ENCODE measurements around the gene PDGFA.

PDGFA gene

DNA sequence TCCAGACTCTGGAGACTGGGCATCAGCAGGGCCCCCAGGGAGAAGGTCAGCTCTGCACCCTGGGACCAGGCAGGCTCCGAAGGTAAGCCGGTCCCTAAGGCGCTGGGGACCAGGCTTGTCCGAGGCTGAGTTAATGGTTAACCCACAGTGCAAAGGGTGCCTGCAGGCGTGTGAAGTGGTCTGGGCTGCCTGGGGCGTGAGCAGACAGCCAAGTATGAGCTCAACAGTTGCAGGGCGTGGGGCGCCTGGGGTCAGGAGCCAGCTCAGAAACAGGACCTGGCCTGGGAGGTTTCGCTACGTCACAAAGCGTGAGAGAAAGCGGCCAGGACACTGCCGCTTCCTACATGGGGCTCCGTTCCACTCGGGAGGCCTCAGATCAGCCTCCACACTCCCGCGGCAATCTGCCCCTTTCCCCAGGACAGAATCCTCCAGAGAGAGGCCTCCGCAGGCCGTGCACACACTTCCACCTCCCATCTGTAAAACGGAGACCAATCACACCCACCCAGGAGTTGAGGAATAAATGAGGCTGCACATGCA is 16.0 kb downstream of the PDGFA start:
- DNase-seq, result no peak

DNA sequence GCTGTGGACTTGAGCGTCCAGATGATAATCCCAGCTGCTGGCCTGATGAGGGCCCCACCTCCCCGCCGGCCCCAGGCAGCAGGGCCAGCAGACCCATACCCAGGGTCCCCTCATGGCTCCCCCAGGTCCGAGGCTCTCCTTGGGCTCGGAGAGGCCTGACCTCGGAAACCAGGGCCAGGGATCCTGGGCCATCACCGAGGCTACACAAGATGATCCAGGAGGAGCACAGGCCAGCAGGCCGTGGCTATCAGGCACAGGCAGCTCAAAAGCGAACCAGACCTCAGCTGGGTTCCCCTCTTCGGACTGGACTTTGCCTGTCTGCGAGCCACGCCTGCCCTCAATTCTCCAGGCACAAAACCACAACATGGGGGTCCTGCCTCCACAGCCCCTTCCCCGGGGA is 17.4 kb downstream of the PDGFA start:
- DNase-seq, result no peak

DNA sequence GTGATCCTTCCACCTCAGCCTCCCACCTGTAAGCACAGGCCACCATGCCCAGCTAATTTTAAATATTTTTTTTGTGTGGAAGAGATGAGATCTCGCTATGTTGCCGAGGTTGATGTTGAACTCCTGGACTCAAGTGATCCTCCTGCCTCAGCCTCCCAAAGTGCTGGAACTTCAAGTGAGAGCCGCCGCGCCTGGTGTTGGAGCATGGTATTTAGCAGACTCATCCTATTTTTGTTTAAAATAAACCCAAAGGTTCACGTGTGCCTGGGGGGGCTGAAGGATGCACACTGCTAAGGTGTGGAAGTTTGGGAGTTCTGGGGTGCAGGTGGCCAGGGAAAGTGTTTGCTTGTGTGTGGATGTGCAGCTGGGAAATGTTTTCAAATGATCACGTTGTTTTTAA is 18.1 kb downstream of the PDGFA start:
- DNase-seq, result no peak

DNA sequence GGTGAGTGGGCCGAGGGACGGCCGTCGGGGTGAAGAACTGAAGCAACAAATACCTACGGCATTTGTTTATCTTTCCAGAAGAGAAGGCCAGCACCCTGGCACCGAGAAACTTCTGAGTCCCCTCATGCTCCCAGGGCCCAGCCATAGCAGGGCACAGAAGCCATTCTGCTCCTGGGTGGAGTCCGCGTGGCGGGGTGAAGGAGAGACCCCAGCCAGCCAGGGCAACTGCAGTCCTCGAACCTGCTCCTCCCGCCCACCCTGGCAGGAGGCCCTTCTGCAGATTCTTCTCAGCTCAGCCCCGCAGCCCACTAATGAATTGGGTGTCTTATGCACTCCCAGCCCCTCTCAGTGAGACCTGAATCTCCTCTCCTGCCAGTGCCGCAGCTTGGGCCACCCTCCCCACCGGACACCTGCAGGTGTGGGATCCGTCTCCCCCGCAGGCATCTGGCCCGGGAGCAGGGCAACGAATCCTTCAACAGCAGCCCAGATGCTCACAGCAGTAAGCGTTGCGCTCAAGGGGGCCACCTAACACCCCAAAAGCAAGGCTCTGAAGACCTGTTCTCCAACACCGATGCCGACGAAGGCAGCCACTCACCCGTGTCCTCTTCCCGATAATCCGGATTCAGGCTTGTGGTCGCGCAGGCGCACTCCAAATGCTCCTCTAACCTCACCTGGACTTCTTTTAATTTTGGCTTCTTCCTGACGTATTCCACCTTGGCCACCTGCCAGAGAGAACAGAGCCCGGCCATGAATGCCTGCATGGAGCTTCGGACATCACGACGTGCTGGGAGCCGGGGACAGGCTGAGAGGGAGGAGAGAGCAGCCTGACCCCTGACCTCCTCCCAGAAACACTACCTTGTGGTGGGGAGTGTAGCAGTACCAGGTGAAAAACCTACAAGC is 18.9 kb downstream of the PDGFA start:
- DNase-seq, result no peak

DNA sequence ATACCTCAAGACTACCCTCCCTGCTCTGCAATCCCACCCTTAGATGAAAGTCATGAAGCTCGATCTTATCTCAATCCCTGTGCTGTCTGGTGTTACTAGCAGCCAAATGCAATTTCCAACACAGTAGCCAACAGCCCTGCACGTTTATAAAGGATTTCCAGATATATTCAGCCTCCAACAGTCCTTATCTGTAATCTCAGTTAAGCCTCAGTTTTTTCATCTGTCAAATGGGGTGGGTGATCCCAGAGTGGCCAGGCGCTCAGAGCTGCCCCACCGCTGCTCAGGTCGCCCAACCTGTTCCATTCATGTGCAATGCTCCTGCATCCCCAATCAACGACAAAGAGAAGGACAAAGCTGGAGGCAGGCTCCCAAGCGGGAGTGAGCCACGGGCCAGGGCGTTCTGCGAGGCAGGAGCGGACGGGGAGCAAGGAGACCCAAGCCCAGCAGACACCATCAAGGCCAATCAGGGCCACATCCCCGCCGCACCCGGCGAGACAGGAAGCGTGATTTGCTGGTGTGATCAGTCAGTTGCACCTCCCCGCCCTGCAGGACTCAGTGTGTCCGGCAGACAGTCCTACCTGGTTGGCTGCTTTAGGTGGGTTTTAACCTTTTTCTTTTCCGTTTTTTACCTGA is 19.7 kb downstream of the PDGFA start:
- DNase-seq, result no peak

DNA sequence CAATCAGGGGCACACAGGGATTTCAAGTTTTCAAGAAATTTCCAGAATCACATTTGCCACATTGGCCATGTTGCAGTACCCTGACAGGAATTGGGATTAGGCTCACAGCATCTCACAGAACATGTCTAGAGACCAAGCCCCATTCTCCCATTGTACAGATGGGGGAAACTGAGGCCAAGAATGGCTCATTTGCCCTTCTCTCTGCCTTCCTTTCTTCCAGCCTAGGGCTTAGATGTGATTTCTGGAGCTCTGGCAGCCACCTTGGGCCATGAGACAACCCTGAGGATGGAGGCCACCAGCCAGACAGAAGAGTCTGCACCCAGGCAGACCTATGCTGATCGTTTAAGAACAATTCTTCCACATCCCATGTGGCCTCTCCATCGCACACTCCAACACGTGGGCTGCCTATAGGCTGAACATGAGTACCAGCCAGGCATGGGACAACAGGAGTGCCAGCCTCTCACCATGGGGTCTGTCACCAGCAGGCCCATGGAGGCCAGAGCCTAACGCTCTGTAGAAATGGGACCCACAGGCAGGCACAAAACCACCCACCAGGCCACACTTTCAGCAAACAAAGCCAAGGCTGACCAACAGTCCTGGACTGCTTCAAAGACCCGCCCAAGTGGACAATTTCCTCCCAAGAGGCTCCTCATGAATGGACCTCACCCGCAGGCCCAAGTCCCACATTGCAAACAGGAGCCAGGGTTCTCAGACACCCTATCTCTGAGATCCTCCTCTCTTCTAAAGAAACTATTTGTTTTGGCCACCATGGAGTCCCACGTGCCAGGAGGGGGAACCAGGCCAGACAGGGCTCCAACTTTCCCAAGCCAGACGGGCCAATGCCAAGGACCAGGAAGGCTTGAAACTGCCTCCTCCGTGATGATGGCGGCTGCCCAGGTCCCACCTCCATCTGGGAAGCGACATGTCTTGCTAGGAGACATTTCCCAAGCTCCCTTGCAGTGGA is 20.7 kb downstream of the PDGFA start:
- no peak for DNase-seq

DNA sequence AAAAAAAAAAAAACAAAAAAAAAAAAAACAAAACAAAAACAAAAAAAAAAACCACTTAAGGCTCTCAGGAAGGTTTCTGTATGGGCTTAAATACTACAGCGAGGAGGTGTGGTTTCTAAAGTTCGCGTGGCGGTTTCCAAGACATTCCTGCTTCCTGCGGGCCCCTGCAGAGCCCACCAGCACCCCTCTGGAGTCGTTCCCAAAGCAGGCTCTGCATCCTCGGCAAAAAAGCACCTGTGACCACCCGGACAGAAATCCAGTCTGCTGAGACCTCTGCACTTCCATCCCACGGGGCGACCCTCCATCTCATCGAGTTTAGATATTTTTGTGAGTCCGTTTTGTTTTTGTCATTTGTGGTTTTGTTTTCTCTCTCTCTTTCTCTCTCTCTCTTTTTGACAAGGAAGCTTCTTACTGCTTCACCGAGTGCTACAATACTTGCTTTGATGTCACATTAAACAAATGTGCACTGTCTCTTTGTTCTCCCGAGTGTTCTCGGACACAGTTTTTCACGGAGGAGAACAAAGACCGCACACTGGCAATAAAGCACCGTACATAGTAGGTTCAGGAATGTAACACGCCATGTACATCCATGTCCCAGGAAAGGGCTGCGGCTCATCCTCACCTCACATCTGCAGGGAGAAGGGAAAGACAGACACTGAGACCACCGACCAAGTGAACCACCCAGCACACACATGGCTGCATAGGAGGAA is 21.5 kb downstream of the PDGFA start:
- no peak for DNase-seq

DNA sequence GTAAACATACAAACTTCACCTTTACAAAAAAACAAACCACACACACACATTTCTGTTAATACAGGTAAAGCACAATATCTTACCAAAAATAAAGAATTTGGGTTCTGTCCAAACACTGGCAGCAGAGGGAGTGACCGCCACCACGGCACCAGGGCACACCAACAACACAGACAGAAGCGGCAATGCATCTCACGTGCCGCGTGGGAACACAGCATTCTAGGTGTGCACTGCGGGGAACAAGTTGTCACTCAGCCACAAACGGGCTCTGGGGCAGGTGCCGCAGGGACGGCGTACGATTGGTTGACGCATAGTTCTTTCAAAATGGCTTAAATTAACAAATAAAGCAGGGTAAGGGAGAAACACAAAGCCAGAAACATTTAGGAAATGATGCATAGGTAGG is 22.3 kb downstream of the PDGFA start:
- DNase-seq, result no peak

DNA sequence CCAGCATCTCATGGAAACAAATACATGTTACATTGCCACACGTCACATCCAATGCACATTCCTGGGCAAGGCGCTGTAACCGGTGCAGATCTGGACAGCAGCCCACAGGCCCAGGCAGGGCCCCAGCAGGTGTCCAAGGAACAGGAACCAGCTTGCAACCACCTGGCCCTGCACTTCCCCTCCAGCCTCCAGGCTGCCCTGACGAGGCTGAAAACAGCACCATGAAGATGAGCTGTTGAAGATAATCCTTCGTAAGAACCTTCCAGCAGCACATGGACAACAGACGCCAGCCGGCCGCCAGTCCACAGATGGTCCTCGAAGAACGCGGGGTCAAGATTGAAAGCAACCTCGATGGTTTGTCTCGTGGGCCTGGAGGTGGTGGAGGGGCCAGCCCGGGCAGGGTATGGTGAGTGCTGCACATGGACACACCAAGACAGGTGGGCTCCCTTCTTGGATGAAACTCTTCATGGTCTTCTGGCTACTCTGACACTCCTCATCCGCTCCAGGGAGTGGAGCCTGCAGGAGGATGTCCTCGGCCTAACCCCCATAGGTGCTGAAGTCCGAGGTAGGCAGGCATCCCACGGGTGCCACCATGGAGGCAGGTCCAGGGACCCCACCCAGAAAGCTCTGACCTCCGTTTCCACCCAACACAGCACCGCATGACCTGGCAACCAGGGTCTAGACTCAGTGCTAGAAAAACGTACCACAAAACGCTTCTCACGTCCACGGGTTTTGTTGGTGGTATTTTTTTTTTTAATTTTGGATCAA is 22.9 kb downstream of the PDGFA start:
- DNase-seq, result no peak

DNA sequence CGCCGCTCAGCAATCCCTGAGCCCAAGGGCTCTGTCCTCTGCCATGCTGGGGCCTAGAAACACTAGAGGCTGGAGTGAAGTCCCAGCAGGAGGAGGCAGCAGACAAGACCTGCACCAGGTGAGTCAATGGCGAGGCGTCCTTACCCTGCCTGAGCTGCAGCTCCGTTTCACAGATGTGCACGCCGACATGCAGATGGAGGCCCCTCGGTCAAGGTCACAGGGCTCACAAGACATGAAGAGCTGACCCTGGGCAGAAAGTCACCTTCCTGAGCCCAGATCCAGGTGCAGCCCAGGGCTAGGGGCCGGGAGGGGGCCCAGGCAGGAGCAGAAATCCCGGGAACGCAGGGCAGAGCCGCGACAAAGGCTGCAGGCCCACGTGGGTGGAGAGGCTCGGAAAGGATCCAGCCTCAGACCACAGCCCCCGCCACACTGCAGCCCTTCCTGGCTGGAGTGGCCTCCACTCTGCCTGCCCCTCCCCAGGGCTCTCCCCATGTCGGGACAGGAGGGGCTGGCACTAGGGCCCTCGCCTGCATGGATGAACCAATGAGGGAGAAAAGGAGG is 23.8 kb downstream of the PDGFA start:
- DNase-seq, result no peak

DNA sequence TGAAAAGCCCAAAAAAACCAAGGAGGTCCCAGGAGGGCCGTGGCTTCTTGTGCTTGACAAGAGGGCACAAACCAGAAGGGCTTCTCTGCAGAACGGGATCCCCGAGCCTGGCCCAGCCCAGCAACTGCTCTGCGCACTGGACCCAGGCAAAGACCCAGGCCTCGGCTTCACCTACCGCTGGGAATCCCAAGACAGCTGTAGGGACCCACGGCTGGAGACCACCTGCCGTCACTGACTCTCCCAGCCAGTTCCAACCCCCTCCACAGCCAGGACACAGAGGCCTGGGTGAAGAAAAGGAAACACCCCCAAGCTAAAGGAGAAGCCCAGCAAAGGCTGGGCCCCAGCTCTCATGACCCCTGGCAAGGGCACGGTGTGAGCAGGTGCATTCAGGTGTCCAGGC is 24.3 kb downstream of the PDGFA start:
- no peak for DNase-seq

DNA sequence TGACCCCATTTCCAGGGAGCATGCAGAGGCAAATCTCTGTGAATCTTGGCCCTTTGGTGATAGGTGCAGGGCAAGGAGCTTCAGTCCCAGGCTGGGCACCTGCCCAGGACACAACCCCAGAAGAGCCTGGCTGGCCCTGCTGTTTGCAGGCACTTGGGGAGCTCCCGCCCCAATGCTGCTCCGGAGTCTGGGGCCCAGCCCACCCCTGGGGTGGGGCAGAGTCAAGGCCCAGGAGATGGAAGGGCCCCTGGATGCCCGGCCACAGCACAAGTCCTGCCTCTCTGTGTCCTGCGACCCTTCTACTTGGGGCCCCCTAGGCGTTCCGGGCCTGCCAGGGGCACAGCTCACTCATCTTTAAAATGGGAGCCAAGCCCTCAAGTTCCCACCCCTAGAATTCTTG is 24.7 kb downstream of the PDGFA start:
- no peak for DNase-seq

DNA sequence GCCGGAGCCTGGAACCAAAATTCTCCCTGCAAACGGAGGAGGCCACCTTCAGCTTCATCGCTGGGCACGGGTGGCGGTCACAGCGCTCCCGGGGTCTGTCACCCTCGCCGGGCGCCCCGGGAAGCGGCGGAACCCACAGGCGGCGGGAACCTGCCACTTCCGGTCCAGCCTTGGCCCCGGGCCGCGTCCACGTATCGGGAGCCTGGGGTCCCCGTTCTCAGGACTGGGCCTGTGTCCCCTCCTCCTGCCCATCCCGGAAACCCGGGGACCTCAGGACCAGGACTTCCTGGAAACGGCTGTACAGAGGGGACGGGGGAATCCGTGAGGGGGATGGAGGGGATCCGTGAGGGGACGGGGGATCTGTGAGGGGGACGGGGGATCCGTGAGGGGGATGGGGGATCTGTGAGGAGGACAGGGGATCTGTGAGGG is 25.4 kb downstream of the PDGFA start:
- DNase-seq, result no peak

DNA sequence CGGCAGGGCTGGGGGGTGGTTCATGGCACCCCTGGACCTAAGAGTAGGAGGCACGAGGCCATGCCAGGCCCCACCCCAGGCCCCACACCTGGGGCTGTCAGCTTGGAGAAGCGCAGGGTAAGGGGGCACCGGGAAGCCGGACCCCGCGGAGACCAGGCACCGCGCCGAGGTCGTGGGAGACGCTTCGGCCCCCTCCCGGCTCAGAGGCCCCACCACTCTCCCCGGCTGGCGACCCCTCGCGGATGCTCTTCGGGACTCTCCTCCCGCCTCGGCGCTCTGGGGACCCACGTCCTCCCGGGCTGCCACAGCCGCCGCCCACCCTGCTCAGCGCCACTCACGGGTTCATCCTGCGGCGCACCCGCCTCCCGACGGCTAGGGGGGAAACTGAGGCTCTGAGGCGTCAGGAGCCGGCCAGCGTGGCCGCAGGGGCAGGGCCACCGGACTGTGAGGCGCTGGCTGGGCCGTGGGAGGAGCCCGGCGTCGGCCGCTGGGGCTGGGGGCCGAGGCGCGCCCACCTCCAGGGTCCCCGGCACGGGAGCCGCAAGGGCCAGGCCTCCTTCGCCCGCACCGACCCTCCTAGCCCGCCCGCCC is 25.9 kb downstream of the PDGFA start:
- no peak for DNase-seq

DNA sequence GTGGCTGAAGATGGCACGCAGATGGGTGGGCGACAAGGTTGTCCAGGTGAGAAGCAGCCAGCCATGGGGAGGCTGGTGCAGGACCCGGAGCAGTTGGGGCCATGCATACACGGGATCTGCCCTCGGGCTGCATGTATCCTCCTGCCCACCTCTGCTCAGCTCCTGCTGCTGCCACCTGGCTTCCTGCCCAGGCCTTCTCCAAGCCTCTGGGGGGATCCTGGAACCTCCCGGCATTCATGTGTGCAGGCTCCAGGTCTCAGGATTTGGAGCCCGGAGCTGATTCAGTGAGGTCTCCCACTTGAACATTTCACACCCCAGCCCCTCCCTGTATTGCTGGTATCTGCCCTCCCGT is 27.0 kb downstream of the PDGFA start:
- DNase-seq, result no peak

DNA sequence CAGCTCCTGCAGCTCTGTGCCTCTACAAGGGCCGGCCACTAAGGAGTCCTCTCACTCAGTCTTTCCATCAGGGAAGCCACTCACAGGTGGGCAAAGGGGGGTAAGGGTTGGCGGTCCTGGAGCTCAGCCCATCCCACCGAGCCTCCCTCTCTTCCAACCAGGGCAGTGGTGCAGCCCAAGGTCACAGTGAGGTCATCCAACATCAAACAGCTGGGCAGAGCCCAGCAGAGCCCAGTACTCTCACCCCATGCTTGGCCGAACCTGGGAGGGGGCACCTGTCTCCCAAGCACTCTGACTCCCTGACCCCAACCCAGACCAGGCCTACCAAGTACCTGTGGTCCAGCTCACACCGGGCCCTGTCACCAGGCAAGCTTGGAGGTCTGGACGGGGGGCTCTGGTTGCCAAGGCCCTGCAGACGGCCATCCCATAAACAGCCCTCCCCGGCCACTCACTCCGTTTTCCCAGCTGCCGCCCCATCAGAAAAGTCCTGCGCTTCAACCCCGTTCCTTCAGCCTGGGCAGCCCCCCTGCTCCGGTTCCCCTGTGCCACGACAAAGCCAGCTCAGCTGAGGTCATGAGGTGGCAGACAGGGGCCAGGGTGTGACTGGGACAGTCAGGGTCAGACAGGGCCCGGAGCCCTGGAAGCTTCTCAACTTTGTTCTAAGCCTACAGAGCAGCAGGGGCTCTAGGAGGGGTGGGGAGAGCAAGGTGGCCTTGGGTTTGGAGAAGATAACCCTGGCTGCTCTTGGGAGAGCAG is 27.5 kb downstream of the PDGFA start:
- DNase-seq, result no peak

DNA sequence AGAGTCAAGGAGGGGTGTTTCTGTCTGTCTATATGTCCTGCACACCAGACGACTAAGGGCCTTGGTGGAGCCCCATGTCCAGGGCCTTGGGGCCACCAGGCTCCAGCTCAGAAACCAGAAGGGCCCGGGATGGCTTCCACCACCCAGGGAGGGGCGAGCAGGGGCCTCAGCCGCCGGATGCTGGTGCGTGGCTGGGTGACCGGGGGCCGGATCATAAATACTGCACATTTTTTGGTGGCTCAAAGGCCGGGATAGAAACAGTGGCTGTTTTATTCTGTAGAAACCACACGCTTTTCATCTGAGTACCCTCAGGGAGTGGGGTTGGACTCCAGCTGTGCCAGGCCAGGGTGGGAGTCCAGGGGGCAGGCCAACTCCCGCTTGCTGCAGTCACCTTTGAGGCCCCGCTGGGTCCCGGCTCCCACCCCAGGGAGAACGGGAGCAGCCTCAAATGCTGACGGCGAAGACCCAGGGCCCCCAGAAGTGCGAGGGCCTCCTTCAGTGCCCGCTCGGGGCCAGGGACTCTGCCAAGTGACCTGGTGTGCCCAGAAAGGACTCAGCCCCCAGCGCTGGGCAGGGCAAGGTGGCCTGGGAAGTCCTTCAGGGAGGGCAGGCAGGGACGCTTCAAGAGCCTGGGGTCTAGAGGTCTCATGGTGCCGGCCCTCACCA is 28.2 kb downstream of the PDGFA start:
- no peak for DNase-seq

DNA sequence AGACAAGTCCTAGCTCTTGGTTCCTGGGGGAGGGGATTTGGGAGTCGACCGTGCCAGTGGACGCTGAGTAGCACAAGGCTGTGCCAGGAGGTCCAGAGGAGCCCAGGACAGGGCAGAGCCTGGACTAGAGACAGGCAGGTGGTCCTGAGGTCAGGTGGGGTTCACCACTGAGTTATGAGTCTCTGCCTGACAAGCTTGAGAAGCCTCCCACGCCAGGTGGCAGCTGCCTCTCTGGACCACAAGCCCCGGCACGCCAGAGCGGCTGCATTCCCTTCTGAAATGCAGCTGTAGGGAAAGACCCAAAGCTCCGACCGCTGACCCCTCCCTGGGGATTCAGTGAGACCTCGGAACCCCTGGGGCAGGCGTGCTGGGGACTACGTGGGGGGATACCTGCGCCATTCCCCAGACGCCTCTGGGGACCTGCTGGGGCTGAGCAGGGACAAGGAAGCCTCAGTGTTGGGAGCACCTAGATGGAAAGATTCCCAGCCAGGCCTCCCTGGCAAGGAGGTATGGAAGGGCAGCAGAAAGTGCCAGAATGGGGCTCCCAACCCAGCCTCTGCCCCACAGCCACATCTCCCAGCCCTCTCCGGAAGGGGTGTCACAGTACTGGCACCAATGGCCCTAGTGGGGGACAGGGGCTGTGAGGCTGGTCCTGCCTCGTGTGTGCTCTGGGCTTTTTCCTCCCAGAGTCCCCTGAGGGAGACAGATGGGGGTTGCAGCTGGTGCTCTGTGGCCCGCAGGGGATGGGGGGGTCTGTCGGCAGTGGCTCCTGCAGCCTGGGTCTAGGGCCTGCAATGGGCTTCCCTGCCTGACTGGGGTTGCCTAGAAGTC is 29.0 kb downstream of the PDGFA start:
- no peak for DNase-seq

DNA sequence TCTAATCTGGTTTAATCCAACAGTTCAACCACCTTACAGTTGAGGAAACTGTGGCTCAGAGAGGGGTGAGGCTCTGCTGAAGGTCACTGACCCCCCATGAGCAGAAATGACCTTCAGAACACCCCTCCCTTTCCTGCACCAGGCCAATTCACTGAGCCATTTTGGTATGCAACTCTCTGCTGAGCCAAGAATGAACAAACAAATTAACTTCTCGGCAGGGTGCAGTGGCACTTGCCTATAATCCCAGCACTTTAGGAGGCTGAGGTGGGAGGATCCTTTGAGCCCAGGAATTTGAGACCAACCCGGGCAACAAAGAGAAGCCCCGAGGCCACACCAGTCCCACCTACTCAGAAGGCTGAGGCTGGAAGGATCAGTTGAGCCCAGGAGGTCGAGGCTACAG is 29.8 kb downstream of the PDGFA start:
- DNase-seq, result no peak

Measured in T-helper 9 cell (primary cell).